HuH-7 (cell line): ENCODE measurements around the gene XPO6.

Source experiments
- DNase-seq: peaks from one replicate; pipeline ENCODE4 v3.0.0; 2011; ENCODE audit warnings: low spot score

XPO6 gene

DNA sequence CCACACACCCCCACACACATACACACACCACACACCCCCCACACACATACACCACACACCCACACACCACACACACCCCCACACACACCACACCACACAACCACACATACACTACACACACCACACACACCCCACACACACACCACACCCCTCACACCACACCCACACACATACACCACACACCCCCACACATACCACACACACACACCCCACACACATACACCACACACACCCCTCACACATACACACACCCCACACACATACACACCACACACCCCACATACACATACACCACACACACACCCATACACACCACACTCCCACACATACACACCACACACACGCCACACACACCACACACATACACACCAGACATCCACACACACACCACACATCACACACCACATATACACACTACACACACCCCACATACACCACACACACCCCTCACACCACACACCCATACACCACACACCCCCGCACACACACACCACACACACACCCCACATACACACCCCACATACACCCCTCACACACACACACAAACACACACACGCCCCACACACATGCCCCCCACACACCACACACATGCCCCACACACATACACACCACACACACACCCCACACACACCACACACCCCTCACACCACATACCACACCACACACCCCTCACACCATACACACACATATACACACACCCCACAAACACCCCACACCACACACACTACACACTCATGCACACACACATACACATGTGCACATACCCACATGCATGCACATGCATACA is 122.4 kb downstream of the XPO6 start:
- no peak for DNase-seq

DNA sequence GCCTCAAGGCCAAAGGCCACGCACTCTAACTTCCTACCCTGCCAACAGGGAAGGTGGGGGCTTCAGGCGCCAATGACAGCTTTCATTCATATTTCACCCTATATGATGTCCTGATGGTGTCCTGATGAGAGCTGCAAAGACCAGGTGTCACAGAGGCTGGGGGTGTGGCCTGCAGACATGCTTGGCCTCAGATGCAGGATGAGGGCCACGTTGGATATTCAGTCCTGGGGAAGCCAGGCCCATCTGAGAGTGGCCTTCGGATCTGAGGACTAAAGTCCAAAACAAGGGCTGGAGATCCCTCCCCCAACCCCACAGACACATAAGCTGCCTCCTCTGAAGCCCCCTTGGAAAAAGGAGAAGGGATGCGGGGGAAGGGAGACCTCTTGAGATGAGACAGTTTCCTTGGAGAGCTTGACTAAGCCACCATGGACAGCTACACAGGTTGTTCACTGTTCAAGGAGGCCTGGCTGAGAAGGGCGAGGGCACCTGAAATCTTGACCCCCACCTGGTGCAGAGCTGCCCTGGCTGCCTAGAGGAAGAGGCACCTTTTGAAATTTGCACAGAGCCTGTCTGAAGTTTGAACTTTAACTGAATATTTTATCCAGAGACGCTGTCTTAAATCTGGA is 124.0 kb downstream of the XPO6 start:
- DNase-seq: no peak

GRCh38 chr16:28087140-28087660 is 124.6 kb downstream of the XPO6 start:
- DNase-seq: no peak

GRCh38 chr16:28086186-28087139 is 125.3 kb downstream of the XPO6 start:
- no peak for DNase-seq

DNA sequence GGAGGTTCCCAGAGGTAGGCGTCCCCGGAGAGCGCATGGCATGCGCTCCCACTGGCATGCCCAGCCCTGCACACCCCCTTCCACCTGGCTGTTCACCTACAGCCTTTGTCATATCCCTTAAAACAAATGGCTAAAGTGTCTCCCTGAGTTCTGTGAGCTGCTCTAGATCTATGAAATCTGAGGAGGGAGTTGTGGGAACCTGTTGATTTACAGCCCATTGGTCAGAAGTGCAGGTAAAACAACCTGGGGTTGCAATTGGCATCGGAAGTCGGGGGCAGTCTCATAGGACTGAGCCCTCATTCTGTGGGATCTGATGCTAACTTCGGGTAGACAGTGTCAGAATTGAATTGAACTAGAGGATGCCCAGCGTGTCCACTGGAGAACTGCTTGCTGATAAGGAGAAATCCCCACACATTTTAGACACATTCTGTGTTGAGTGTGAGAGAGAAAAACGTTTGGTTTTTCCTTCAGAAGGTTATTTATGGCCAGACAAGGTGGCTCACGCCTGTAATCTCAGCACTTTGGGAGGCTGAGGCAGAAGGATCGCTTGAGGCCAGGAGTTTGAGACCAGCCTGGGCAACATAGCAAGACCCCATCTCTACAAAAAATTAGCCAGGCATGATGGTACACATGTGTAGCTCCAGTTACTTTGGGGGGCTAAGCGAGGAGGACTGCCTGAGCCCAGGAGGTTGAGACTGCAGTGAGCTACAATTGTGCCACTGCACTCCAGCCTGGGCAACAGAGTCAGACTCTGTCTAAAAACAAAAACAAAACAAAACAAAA is 126.2 kb downstream of the XPO6 start:
- no peak for DNase-seq

DNA sequence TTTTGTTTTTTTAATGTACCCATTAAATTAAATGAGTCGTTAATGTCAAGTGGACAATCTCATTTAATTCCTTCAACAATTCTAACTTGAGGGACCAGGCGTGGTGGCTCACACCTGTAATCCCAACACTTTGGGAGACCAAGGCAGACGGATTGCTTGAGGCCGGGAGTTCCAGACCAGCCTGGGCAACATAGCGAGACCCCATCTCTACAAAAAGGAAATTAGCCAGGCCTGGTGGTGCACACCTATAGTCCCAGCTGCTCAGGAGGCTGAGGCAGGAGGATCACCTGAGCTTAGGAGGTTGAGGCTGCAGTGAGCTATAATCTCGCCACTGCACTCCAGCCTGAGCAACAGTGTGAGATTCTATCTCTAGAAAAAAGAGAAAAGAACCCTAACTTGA is 127.6 kb downstream of the XPO6 start:
- DNase-seq: no peak

- no peak for DNase-seq
Observed at GRCh38 chr16:28082624-28083023, 129.1 kb downstream of the XPO6 start.

- no peak for DNase-seq
Observed at GRCh38 chr16:28081391-28081968, 130.3 kb downstream of the XPO6 start.

- no peak for DNase-seq
Observed at GRCh38 chr16:28078261-28078660, 133.5 kb downstream of the XPO6 start.

DNA sequence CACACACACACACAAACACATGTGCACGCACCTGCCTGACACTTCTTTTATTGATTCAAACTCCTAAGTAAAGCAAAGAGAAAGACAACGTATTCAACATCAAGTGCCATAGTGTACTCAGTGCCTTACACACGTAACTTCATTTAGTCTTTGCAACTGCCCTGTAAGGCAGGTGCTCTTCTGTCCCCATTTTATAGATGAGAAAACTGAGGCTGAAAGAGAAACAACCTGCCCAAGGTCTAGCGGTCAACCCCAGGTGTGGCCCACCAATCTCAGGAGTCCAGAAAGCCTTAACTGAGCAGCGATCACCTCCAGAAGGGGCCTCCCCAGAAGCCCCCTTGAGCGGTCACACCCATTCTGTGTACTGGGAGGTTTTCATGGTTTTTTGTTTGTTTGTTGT is 137.9 kb downstream of the XPO6 start:
- no peak for DNase-seq

DNA sequence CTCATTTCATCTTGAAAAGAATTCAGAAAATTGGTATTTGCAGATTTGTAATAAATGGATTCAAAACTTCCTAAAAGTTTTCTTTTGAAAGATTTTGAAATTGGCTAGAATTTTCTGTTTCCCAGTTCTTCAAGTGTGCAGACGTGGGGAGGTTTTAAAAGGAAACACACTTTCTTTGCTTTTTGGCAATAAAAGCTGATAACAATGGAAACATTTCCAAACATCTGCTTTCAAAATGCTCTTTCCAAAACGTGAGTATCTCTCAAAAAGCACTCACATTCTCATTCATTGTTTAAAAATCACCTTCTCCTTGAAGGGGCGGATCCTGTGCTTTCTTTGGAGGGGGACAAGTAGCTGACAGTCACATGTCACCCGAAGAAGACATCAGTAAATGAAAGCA is 139.7 kb downstream of the XPO6 start:
- DNase-seq: no peak

DNA sequence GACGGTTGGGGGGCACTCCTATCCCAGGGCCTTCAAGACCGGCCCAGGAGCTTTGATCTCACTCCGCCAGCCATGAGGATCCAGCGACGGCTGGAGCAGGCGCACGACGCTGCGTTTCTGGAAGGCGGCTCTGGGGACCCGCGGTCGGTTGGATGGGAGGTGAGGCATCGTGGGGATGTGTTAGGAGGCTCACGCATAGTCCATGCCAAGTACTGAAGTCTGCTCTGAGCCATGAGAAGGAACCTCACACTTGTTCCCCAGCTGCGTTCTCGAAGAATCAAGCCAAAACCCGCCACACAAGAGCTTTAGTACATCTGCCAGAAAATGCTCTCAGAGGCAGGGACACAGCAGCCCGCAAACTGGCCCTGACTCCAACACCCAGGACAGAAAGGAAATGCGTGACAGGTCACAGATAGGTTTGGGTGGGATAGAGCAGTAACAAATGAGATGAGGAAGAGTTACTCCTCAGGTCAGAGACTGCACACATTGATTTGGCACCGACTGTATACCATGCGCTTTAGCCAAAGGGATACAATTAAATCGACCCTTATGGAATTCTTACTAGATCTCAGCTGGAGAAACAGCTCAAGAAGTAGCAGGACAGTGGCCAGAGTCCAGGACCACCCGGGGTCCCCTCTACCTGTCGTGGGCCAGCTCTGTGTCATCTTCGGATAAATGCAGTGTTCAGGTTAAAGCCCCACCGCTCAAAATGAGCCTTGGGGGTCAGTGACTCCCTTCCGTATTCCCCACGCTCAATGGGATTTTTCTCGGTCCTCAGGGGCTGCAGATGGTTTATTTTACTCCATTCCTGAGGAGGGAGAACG is 141.6 kb downstream of the XPO6 start:
- no peak for DNase-seq

GRCh38 chr16:28068976-28069375 is 142.8 kb downstream of the XPO6 start:
- no peak for DNase-seq

GRCh38 chr16:28067604-28068379 is 144.0 kb downstream of the XPO6 start:
- DNase-seq: no peak

- no peak for DNase-seq
Observed at GRCh38 chr16:28064706-28065249, 147.0 kb downstream of the XPO6 start.

DNA sequence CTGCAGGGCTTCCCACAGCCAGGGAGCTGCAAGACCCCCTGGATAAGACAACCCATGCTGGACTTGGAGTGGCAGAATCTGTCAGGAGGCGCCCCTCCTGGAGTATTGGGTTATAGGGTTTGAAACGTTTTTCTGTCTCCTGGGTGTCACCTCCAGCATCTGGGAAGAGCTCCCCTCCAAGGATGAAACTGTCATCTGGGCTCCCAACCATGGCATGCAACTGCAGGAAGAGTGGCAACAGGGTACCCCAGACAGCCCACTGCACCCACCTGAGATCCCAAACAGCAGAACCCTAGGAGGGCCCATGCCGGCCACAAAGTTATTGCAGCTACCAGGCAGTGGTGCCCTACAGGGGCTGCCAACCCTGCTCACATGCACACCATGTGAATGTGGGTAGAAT is 147.6 kb downstream of the XPO6 start:
- no peak for DNase-seq

DNA sequence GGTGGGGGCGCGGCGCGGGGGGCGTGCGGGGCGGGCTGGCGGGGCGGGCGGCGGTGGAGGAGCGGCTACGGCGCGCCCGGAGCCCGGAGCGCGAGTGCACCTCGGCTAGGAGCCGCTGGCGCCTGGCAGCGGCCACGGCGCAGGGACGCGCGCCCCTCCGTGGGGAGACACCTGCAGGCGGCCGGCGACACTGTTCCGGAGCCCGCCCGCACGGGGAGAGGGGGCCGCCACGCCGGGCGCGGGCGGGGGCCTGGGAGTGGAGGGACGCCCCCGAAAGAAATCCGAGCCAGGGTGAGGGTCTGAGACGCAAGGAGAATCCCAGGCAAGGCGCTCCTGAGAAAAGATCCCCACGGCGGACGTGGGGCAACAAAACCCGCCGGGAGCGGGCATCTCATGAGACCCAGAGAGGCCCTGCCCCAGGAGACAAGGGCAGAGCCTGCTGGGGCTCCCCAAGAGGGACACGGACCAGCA is 148.1 kb downstream of the XPO6 start, which contains the start of gene GSG1L:
GSG1L (minus strand) TSS at position 124 of the 471 bp plus-strand sequence. CDS start 290 bp downstream, outside the sequence.
- no peak for DNase-seq

- no peak for DNase-seq
Observed at GRCh38 chr16:28062847-28063521, 148.8 kb downstream of the XPO6 start.
